ENCODE results near the gene LIMK1. TPM values are rescaled to one million over a fixed set of nuclear protein-coding genes. Genes with fewer than 3 reads are reported as not detected.
"Not testable (repeated sequence)": the region's sequence is repeated elsewhere in the genome, so short reads cannot be mapped to it uniquely, and the experiment has no call there.

LIMK1 gene
- 10 to 100 TPM; 11.4 to 23.6 (median 14.8) TPM for polyA plus RNA-seq (ENCODE audit: insufficient read length in 10 of 10)
- long read RNA-seq, donor 1, transcript LIMK1-201 (16 exons, 3,219 nt), result major isoform, 5 of 5 reads
- long read RNA-seq, donor 1, partial matches to known transcripts, result 0 of 5 reads
- long read RNA-seq, donor 1, other reads (novel, unspliced or antisense), result 0 of 5 reads
- long read RNA-seq, donor 2, partial matches to known transcripts, result 0 of 2 reads
- long read RNA-seq, donor 2, other reads (novel, unspliced or antisense), result 0 of 2 reads
- long read RNA-seq, donor 3, result 0 reads
- long read RNA-seq, donor 4, result 0 reads
- long read RNA-seq, donor 5, partial matches to known transcripts, result 5 of 7 reads
- long read RNA-seq, donor 5, other reads (novel, unspliced or antisense), result 0 of 7 reads
- long read RNA-seq, donor 6, partial matches to known transcripts, result 0 of 2 reads
- long read RNA-seq, donor 6, other reads (novel, unspliced or antisense), result 0 of 2 reads
- long read RNA-seq, donor 7, partial matches to known transcripts, result 0 of 2 reads
- long read RNA-seq, donor 7, other reads (novel, unspliced or antisense), result 0 of 2 reads
- long read RNA-seq, donor 8, result 0 reads
- long read RNA-seq, donor 9, partial matches to known transcripts, result 0 of 1 reads
- long read RNA-seq, donor 9, other reads (novel, unspliced or antisense), result 0 of 1 reads

- DNase-seq, result peak; percentile 82 to 90 (median 88)
These were observed at the start of gene LIMK1 for GRCh38 chr7:74083117-74083876. TSS of gene LIMK1 (plus strand) at chr7:74083804. CDS start at chr7:74083991, 187 bp downstream.

GRCh38 chr7:74037609-74038008 lies 46.0 kb upstream of the LIMK1 start:
- DNase-seq, result no peak

GRCh38 chr7:74038194-74038961 lies 45.2 kb upstream of the LIMK1 start:
- peak in 1 of 3 donors; percentile 48 for DNase-seq

- peak in 1 of 3 donors; percentile 45 for DNase-seq
These were observed 44.3 kb upstream of the LIMK1 start for GRCh38 chr7:74039337-74039736.

GRCh38 chr7:74040101-74040790 lies 43.4 kb upstream of the LIMK1 start:
- peak in 1 of 3 donors; percentile 44 for DNase-seq

- DNase-seq, result no peak
These were observed 42.6 kb upstream of the LIMK1 start for GRCh38 chr7:74040791-74041520.

GRCh38 chr7:74042746-74043522 lies 40.7 kb upstream of the LIMK1 start:
- no peak for DNase-seq

- peak in 2 of 3 donors; percentile 63 to 82 for DNase-seq
These were observed 40.1 kb upstream of the LIMK1 start for GRCh38 chr7:74043523-74043951.

GRCh38 chr7:74044366-74045350 lies 38.9 kb upstream of the LIMK1 start:
- DNase-seq, result no peak

- not testable (repeated sequence) for DNase-seq
These were observed 37.0 kb upstream of the LIMK1 start for GRCh38 chr7:74046581-74046980.

GRCh38 chr7:74047804-74048380 lies 35.7 kb upstream of the LIMK1 start:
- no peak for DNase-seq

GRCh38 chr7:74048999-74049599 lies 34.5 kb upstream of the LIMK1 start:
- no peak for DNase-seq

- DNase-seq, result no peak
These were observed 33.4 kb upstream of the LIMK1 start for GRCh38 chr7:74049997-74050798.

- peak in 1 of 3 donors; percentile 55 for DNase-seq
These were observed 32.4 kb upstream of the LIMK1 start for GRCh38 chr7:74051193-74051592.

GRCh38 chr7:74051629-74052410 lies 31.8 kb upstream of the LIMK1 start:
- DNase-seq, result peak in 1 of 3 donors; percentile 39

Measured in muscle of back (tissue), 13 donors.